Stimulated activated CD4-positive, alpha-beta T cell treated with anti-CD3 and anti-CD28 coated beads, TNF-alpha, amount 100 ng/mL, for 48 hours (primary cell): ENCODE results near the gene CCDC198.

ENCODE experiments used
- DNase-seq, 3 donors: peaks; one replicate each; pipeline ENCODE4 v3.0.0-alpha.2; 2020; ENCODE audit warnings: low read depth in 3 of 3

CCDC198 gene

GRCh38 chr14:57464008-57464730 lies 29.5 kb downstream of the CCDC198 start:
- DNase-seq: no peak

- DNase-seq: no peak
Observed at GRCh38 chr14:57462551-57462950, 31.1 kb downstream of the CCDC198 start.

- no peak for DNase-seq
Observed at GRCh38 chr14:57461777-57462320, 31.8 kb downstream of the CCDC198 start.

GRCh38 chr14:57435923-57436322 lies 57.7 kb downstream of the CCDC198 start:
- DNase-seq: no peak

GRCh38 chr14:57420986-57421385 lies 72.7 kb downstream of the CCDC198 start:
- DNase-seq: no peak

- no peak for DNase-seq
Observed at GRCh38 chr14:57420033-57420432, 73.6 kb downstream of the CCDC198 start.
